Measurements from ENCODE around the gene PKNOX2. TPM values are rescaled to one million over a fixed set of nuclear protein-coding genes. Genes with fewer than 3 reads are reported as not detected.

The PKNOX2 gene
- total and polyA plus RNA-seq, 2 of the 4 experiments (the other 2 are of a cell fraction) = 0.72 to 2.3 TPM

GRCh38 chr11:125382822-125383221 is 218.3 kb downstream of the PKNOX2 start:
- H2BK20ac ChIP-seq (ENCODE audit: low read depth, low read length) = no peak overlapping the region
- TF ChIP-seq MAFK (IDR thresholded peaks at IDR 0.05; ENCODE audit: low read depth, low read length) (no peak), ELK1 (IDR thresholded peaks at IDR 0.05; ENCODE audit: borderline replicate concordance, low read depth, low read length) (no peak), RFX5 (IDR thresholded peaks at IDR 0.05; ENCODE audit: low read depth, low read length) (no peak), MAZ (IDR thresholded peaks at IDR 0.05; ENCODE audit: borderline replicate concordance, low read depth, low read length) (no peak), BHLHE40 (IDR thresholded peaks at IDR 0.05; ENCODE audit: low read depth, low read length) (no peak), USF2 (IDR thresholded peaks at IDR 0.05; ENCODE audit: low read depth, low read length) (no peak), FOS (IDR thresholded peaks at IDR 0.05; ENCODE audit: low read depth, low read length) (no peak), CHD1 (IDR thresholded peaks at IDR 0.05; ENCODE audit: low read depth, low read length) (no peak), CTCF (conservative IDR thresholded peaks at IDR 0.05; ENCODE audit: low read depth, low read length) (no peak), NFE2L2 (IDR thresholded peaks at IDR 0.05; ENCODE audit: low read depth, low read length) (no peak), MXI1 (IDR thresholded peaks at IDR 0.05; ENCODE audit: borderline replicate concordance, low read depth, low read length) (no peak), RCOR1 (IDR thresholded peaks at IDR 0.05; ENCODE audit: insufficient replicate concordance, low read length) (no peak), SMC3 (IDR thresholded peaks at IDR 0.05; ENCODE audit: low read depth, low read length) (no peak)
- H3K4me3 ChIP-seq (ENCODE audit: insufficient read depth, low read depth, low read length) = no peak overlapping the region
- H4K20me1 ChIP-seq (ENCODE audit: insufficient read depth, low read length) = no peaks in the 10 kb centered on the region
- no peak overlapping the region for H3K23ac ChIP-seq (ENCODE audit: low read depth, low read length)
- no peaks in the 10 kb centered on the region for H3K36me3 ChIP-seq (ENCODE audit: control insufficient read depth, insufficient read depth, low read length)
- no peak overlapping the region for H3K18ac ChIP-seq (ENCODE audit: low read depth, low read length)
- H4K8ac ChIP-seq (ENCODE audit: low read depth in 2 of 2, low read length in 2 of 2) = no peak overlapping the region
- no peak overlapping the region for H3K4ac ChIP-seq (ENCODE audit: low read depth, low read length)
- ATAC-seq (ENCODE audit: low read depth) (no peak), DNase-seq (no peak)
- H3K14ac ChIP-seq (replicated peaks; ENCODE audit: low read depth, low read length) = no peak overlapping the region
- no peak overlapping the region for H3K9ac ChIP-seq (ENCODE audit: low read depth, low read length)
- no peak overlapping the region for H2BK120ac ChIP-seq (ENCODE audit: low read depth, low read length)
- no peak overlapping the region for H2BK15ac ChIP-seq (ENCODE audit: low read depth, low read length)
- H4K91ac ChIP-seq (ENCODE audit: insufficient read depth, low read depth, low read length) = no peak overlapping the region
- no peak overlapping the region for H2AK5ac ChIP-seq (ENCODE audit: low read depth, low read length)
- no peak overlapping the region for H2AK9ac ChIP-seq (replicated peaks; ENCODE audit: low read depth, low read length, poor library complexity)
- POLR2A ChIA-PET (ENCODE audit: unreplicated experiment) = interaction anchor here (0.6 kb wide), 1 partner anchor 182 kb away, joined by 4 read pairs; no protein-coding TSS in a partner anchor
- H3K4me1 ChIP-seq (ENCODE audit: control insufficient read depth, insufficient read depth, low read length) = peaks cover 5% of the 10 kb centered on the region; the same call in 1 of the 2 replicates
- in situ Hi-C loops (cut with MboI; ENCODE audit: low sequenced_read_pairs) = no loop called here
- no peaks in the 10 kb centered on the region for H3K9me3 ChIP-seq (ENCODE audit: control insufficient read depth, insufficient read depth, low read length)
- peaks cover 6% of the 10 kb centered on the region; the same call in 1 of the 2 replicates for H3K27me3 ChIP-seq (ENCODE audit: control insufficient read depth, insufficient read depth, low read length)
- no peak overlapping the region for H3K4me2 ChIP-seq (ENCODE audit: low read depth, low read length)
- no peak overlapping the region for H2BK5ac ChIP-seq (ENCODE audit: low read depth, low read length, poor library complexity, severe bottlenecking)
- WGBS, 2 experiments (ENCODE audit: extremely low coverage in 2 of 2, insufficient read length in 1 of 2) = 67% methylated on average over 1 of the region's 8 CpGs; no CpG with 5 or more reads in 1 of the 2 experiments
- dilution Hi-C loops (cut with HindIII; ENCODE audit: low sequenced_read_pairs, unreplicated experiment) = no loop called here
- no TSS peak for BruUV-seq (replicated peaks)
- H3K56ac ChIP-seq (ENCODE audit: extremely low read depth, insufficient read depth, low read length) = no peak overlapping the region
- H2AFZ ChIP-seq (replicated peaks; ENCODE audit: low read length, poor library complexity) = no peak overlapping the region
- CTCF ChIA-PET = no interaction called here
- peaks cover 11% of the 10 kb centered on the region; the same call in 1 of the 2 replicates for H3K9me1 ChIP-seq (ENCODE audit: insufficient read depth, low read length)
- no peak overlapping the region for H4K5ac ChIP-seq (ENCODE audit: low read depth, low read length)
- no peak overlapping the region for H3K27ac ChIP-seq (ENCODE audit: insufficient read depth, low read length)
- intact Hi-C loops (cut with micrococcal nuclease) = no loop called here
- H3K79me1 ChIP-seq (ENCODE audit: low read depth in 1 of 2, low read length in 2 of 2) = no peaks in the 10 kb centered on the region

Measured in IMR-90 (cell line).